NT2/D1 (cell line): ENCODE results near the gene CDH10.

ENCODE experiments used
- DNase-seq: peaks from one replicate; pipeline ENCODE4 v3.0.0-alpha.2; 2011; ENCODE audit warnings: low read depth, low spot score
- H3K27me3 ChIP-seq: 2 replicates; pipeline ENCODE4 v1.6.0; 2011; ENCODE audit warnings: mild to moderate bottlenecking; ENCODE audit not compliant: insufficient read length, insufficient read depth
- H3K36me3 ChIP-seq: 2 replicates; pipeline ENCODE4 v1.6.1; 2011; ENCODE audit warnings: mild to moderate bottlenecking, low read length, mixed read lengths; ENCODE audit not compliant: insufficient read depth, insufficient read length
- H3K4me1 ChIP-seq: 2 replicates; pipeline ENCODE4 v1.5.1; 2011; ENCODE audit not compliant: insufficient read depth, insufficient read length
- H3K4me3 ChIP-seq: 2 replicates; pipeline ENCODE4 v1.5.1; 2011; ENCODE audit warnings: low read depth; ENCODE audit not compliant: insufficient read length
- H3K9ac ChIP-seq: 2 replicates; pipeline ENCODE4 v1.6.0; 2011; ENCODE audit warnings: low read depth; ENCODE audit not compliant: insufficient read length
- H3K9me3 ChIP-seq: 2 replicates; pipeline ENCODE4 v1.5.1; 2011; ENCODE audit warnings: mild to moderate bottlenecking, low read length; ENCODE audit not compliant: insufficient read depth
- SUZ12 ChIP-seq: IDR thresholded peaks from 2 replicates; pipeline ENCODE4 v1.6.1; 2011; ENCODE audit not compliant: insufficient read length, insufficient read depth; ENCODE audit errors: extremely low read depth
- YY1 ChIP-seq: IDR thresholded peaks from 2 replicates; pipeline ENCODE4 v1.6.1; 2011; ENCODE audit not compliant: insufficient read length, insufficient read depth
- ZNF274 ChIP-seq: IDR thresholded peaks from 2 replicates; pipeline ENCODE4 v1.6.1; 2011; ENCODE audit warnings: mild to moderate bottlenecking, low read depth, low read length

Gene CDH10

GRCh38 chr5:24624872-24625271 is 19.9 kb downstream of the CDH10 start:
- Histone ChIP-seq H3K9me3 (no peaks in the 10 kb centered on the region), H3K9ac (no peak overlapping the region), H3K27me3 (no peaks in the 10 kb centered on the region), H3K36me3 (no peaks in the 10 kb centered on the region), H3K4me1 (no peaks in the 10 kb centered on the region), H3K4me3 (no peak overlapping the region)
- TF ChIP-seq SUZ12: no peak
- TF ChIP-seq ZNF274: no peak
- no peak for TF ChIP-seq YY1
- no peak for DNase-seq

GRCh38 chr5:24623624-24624023 is 21.2 kb downstream of the CDH10 start:
- H3K36me3 ChIP-seq: no peaks in the 10 kb centered on the region
- no peak for TF ChIP-seq SUZ12
- TF ChIP-seq ZNF274: no peak
- TF ChIP-seq YY1: no peak

GRCh38 chr5:24623031-24623430 is 21.7 kb downstream of the CDH10 start:
- Histone ChIP-seq H3K4me3 (no peak overlapping the region), H3K4me1 (no peaks in the 10 kb centered on the region), H3K9me3 (no peaks in the 10 kb centered on the region), H3K36me3 (no peaks in the 10 kb centered on the region), H3K9ac (no peak overlapping the region), H3K27me3 (no peaks in the 10 kb centered on the region)
- TF ChIP-seq ZNF274: no peak
- TF ChIP-seq YY1: no peak
- no peak for TF ChIP-seq SUZ12
- no peak for DNase-seq

More at GRCh38 chr5:24623624-24624023, 21.2 kb downstream of the CDH10 start:
- Histone ChIP-seq H3K4me1 (no peaks in the 10 kb centered on the region), H3K9me3 (no peaks in the 10 kb centered on the region), H3K9ac (no peak overlapping the region), H3K27me3 (no peaks in the 10 kb centered on the region), H3K4me3 (no peak overlapping the region)
- no peak for DNase-seq

GRCh38 chr5:24621792-24622191 is 23.0 kb downstream of the CDH10 start:
- TF ChIP-seq YY1 (no peak), SUZ12 (no peak), ZNF274 (no peak)
- Histone ChIP-seq H3K27me3 (no peaks in the 10 kb centered on the region), H3K4me1 (no peaks in the 10 kb centered on the region), H3K9me3 (no peaks in the 10 kb centered on the region), H3K9ac (no peak overlapping the region), H3K36me3 (no peaks in the 10 kb centered on the region), H3K4me3 (no peak overlapping the region)
- no peak for DNase-seq

GRCh38 chr5:24616566-24616965 is 28.2 kb downstream of the CDH10 start:
- H3K9ac ChIP-seq: no peak overlapping the region
- no peaks in the 10 kb centered on the region for H3K4me1 ChIP-seq
- TF ChIP-seq YY1: no peak
- no peak for TF ChIP-seq SUZ12
- TF ChIP-seq ZNF274: no peak
- no peak overlapping the region for H3K4me3 ChIP-seq
- H3K9me3 ChIP-seq: no peaks in the 10 kb centered on the region
- no peaks in the 10 kb centered on the region for H3K27me3 ChIP-seq
- no peaks in the 10 kb centered on the region for H3K36me3 ChIP-seq
- no peak for DNase-seq

GRCh38 chr5:24615159-24615558 is 29.6 kb downstream of the CDH10 start:
- TF ChIP-seq ZNF274: no peak
- no peak for TF ChIP-seq SUZ12
- TF ChIP-seq YY1: no peak

GRCh38 chr5:24609706-24610105 is 35.1 kb downstream of the CDH10 start:
- DNase-seq: no peak
- Histone ChIP-seq H3K4me1 (no peaks in the 10 kb centered on the region), H3K4me3 (no peak overlapping the region), H3K9ac (no peak overlapping the region), H3K36me3 (no peaks in the 10 kb centered on the region), H3K27me3 (no peaks in the 10 kb centered on the region), H3K9me3 (no peaks in the 10 kb centered on the region)
- TF ChIP-seq SUZ12 (no peak), ZNF274 (no peak), YY1 (no peak)

More at GRCh38 chr5:24615159-24615558, 29.6 kb downstream of the CDH10 start:
- Histone ChIP-seq H3K9ac (no peak overlapping the region), H3K9me3 (no peaks in the 10 kb centered on the region), H3K36me3 (no peaks in the 10 kb centered on the region), H3K4me1 (no peaks in the 10 kb centered on the region), H3K27me3 (no peaks in the 10 kb centered on the region), H3K4me3 (no peak overlapping the region)
- DNase-seq: no peak

GRCh38 chr5:24606971-24607370 is 37.8 kb downstream of the CDH10 start:
- TF ChIP-seq YY1: no peak
- TF ChIP-seq SUZ12: no peak
- no peak for TF ChIP-seq ZNF274
- Histone ChIP-seq H3K36me3 (no peaks in the 10 kb centered on the region), H3K4me1 (no peaks in the 10 kb centered on the region), H3K27me3 (no peaks in the 10 kb centered on the region), H3K4me3 (no peak overlapping the region), H3K9me3 (no peaks in the 10 kb centered on the region), H3K9ac (no peak overlapping the region)
- DNase-seq: no peak
